HEK293 (cell line): ENCODE measurements around the gene PRR3.

Experiments
- CTCF ChIP-seq: fragments of 450-650 bp; formaldehyde crosslinking; IDR thresholded peaks from 2 replicates; pipeline ENCODE4 v1.5.1; 2016; ENCODE audit warnings: missing biosample characterization, missing genetic modification characterization
- KLF9 ChIP-seq: fragments of 450-650 bp; formaldehyde crosslinking; IDR thresholded peaks from 2 replicates; pipeline ENCODE4 v1.5.1; 2016; ENCODE audit warnings: missing biosample characterization, missing genetic modification characterization, low read depth
- MYNN ChIP-seq: fragments of 450-650 bp; formaldehyde crosslinking; IDR thresholded peaks from 2 replicates; pipeline ENCODE4 v1.5.1; 2016; ENCODE audit warnings: missing biosample characterization, missing genetic modification characterization, borderline replicate concordance
- ZNF121 ChIP-seq: fragments of 450-650 bp; formaldehyde crosslinking; IDR thresholded peaks from 2 replicates; pipeline ENCODE4 v1.5.1; 2016; ENCODE audit warnings: missing biosample characterization, missing genetic modification characterization
- ZNF391 ChIP-seq: fragments of 450-650 bp; formaldehyde crosslinking; IDR thresholded peaks from 2 replicates; pipeline ENCODE4 v1.5.1; 2016; ENCODE audit warnings: low read depth, missing biosample characterization, missing genetic modification characterization, borderline replicate concordance
- ZNF580 ChIP-seq: fragments of 450-650 bp; formaldehyde crosslinking; IDR thresholded peaks from 2 replicates; pipeline ENCODE4 v1.5.1; 2016; ENCODE audit warnings: missing biosample characterization, missing genetic modification characterization
- TF ChIP-seq, protein P1 (sequence below): fragments of 450-650 bp; formaldehyde crosslinking; IDR thresholded peaks from 2 replicates; pipeline ENCODE4 v1.5.1; 2016; ENCODE audit warnings: missing biosample characterization, missing genetic modification characterization

GRCh38 chr6:30603961-30604360 is 46.9 kb downstream of the PRR3 start:
- TF ChIP-seq ZNF580 (tag by site-specific recombination) (no peak), CTCF (tag by site-specific recombination) (no peak), MYNN (no peak), ZNF121 (tag by site-specific recombination) (no peak), ZNF391 (tag by site-specific recombination) (no peak), KLF9 (tag by site-specific recombination) (no peak)
- TF ChIP-seq, protein P1, sequence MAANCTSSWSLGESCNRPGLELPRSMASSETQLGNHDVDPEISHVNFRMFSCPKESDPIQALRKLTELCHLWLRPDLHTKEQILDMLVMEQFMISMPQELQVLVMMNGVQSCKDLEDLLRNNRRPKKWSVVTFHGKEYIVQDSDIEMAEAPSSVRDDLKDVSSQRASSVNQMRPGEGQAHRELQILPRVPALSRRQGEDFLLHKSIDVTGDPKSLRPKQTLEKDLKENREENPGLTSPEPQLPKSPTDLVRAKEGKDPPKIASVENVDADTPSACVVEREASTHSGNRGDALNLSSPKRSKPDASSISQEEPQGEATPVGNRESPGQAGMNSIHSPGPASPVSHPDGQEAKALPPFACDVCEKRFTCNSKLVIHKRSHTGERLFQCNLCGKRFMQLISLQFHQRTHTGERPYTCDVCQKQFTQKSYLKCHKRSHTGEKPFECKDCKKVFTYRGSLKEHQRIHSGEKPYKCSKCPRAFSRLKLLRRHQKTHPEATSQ (tag by site-specific recombination): no peak
